Measurements from ENCODE around the gene NR4A1.

Gene NR4A1

DNA sequence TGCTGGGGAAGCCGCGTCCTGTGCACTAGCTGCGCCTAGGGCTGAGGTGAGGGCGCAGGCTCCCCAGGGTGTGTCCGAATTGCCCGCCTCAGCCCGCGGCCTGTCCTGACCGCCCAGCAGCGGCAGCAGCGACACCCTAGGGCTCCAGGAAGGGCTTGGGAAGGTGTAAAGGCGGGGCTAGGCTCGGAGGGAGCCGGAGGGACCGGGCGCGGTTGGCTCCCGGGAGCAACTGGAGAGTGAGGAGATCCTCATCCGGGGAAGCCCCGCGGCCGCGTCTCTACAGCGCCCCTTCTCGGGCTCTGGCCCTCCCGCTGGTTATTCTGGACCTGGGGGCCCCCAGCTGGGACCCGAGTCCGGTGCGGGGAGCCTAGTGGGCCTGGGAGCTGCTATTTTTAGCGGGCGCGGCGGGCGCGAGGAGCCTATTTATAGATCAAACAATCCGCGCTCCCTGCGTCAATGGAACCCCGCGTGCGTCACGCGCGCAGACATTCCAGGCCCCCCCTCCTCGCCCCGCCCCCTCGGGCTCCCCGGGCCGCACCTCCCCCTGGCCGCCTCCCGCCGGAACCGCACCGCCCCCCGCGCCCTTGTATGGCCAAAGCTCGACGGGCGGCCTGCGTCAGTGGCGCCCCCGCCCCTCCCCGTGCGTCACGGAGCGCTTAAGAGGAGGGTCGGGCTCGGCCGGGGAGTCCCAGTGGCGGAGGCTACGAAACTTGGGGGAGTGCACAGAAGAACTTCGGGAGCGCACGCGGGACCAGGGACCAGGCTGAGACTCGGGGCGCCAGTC lies at the start of gene NR4A1:
TSS of gene NR4A1 (plus strand) at position 685 of the 784 bp plus-strand sequence. CDS start 2,887 bp downstream, outside the sequence.
- H3K27me3 ChIP-seq (ENCODE audit: control insufficient read depth in 2 of 2, insufficient read depth in 2 of 2, low read length in 2 of 2), result no peaks in the 10 kb centered on the region
- H3K9ac ChIP-seq (ENCODE audit: low read depth in 1 of 2, low read length in 2 of 2), result peak within 1 kb of the TSS; percentile 97 to 98
- peak within 1 kb of the TSS; percentile 66 to 88 for H3K4me3 ChIP-seq (ENCODE audit: low read length in 2 of 2)
- H3K27ac ChIP-seq (ENCODE audit: low read depth in 2 of 2, low read length in 2 of 2), result peak within 1 kb of the TSS; percentile 93 to 96
- peaks cover 32 to 38% of the 10 kb centered on the region in 2 donors for H3K4me1 ChIP-seq (ENCODE audit: control insufficient read depth in 2 of 2, insufficient read depth in 2 of 2, low read length in 2 of 2)
- H3K9me3 ChIP-seq (ENCODE audit: control insufficient read depth in 2 of 2, low read length in 2 of 2), result no peaks in the 10 kb centered on the region
- peaks cover 0 to 8% of the 10 kb centered on the region in 2 donors for H3K36me3 ChIP-seq (ENCODE audit: control insufficient read depth in 2 of 2, insufficient read depth in 2 of 2, low read length in 2 of 2)

DNA sequence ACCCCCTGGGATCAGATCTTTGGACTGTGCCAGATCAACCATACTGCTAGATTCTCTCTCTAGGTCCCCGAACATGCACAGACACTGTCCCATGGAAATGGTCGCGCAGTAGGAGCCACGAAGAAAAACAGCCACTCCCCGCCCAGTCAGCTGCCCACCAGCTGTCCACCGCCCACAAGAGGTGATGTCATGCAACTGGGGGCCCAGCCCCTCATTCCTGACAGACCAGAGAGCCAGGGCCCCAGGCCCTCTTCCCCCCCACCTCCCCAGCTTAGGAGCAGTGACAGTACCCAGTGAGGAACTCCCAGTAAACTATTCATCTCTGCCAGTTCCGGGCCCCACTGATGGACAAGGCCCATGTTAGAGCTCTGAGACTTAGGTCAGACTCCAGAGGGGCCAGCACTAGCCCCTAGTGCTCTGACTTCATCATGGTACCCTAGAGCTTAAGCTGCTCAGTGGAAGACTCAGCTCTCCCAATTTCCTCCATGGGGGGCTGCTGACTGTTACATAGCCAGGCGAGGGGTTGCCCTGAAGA lies 48.2 kb upstream of the NR4A1 start:
- peaks cover 2 to 6% of the 10 kb centered on the region in 2 donors for H3K4me1 ChIP-seq (ENCODE audit: control insufficient read depth in 2 of 2, insufficient read depth in 2 of 2, low read length in 2 of 2)
- peaks cover 6 to 13% of the 10 kb centered on the region in 2 donors for H3K36me3 ChIP-seq (ENCODE audit: control insufficient read depth in 2 of 2, insufficient read depth in 2 of 2, low read length in 2 of 2)
- no peak overlapping the region for H3K27ac ChIP-seq (ENCODE audit: low read depth in 2 of 2, low read length in 2 of 2)
- H3K9me3 ChIP-seq (ENCODE audit: control insufficient read depth in 2 of 2, low read length in 2 of 2), result no peaks in the 10 kb centered on the region
- H3K4me3 ChIP-seq (ENCODE audit: low read length in 2 of 2), result no peak overlapping the region
- no peak overlapping the region for H3K9ac ChIP-seq (ENCODE audit: low read depth in 1 of 2, low read length in 2 of 2)
- peaks cover 8 to 13% of the 10 kb centered on the region in 2 donors for H3K27me3 ChIP-seq (ENCODE audit: control insufficient read depth in 2 of 2, insufficient read depth in 2 of 2, low read length in 2 of 2)

DNA sequence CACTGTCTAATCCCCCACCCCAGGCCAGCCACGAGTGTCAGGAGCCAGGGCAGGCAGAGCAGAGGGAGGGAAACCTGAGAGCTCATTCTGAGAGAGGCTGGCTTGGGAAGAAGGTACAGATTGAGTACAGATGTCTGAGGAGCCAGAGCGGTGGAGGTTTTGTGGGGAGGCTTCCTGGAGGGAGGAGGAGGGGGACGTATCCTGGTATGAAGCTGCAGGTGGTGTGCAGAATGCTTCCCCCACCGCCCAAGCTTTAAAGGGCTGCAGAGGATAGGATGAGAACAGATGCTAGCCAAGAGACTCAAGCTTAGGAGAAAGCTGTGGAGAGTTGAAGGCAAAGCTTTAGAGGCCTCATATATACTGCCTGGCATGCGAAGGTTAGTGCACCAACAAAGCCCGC lies 47.7 kb upstream of the NR4A1 start:
- Histone ChIP-seq H3K4me1 (ENCODE audit: control insufficient read depth in 2 of 2, insufficient read depth in 2 of 2, low read length in 2 of 2) (peaks cover 5 to 6% of the 10 kb centered on the region in 2 donors), H3K36me3 (ENCODE audit: control insufficient read depth in 2 of 2, insufficient read depth in 2 of 2, low read length in 2 of 2) (peaks cover 4 to 10% of the 10 kb centered on the region in 2 donors), H3K9ac (ENCODE audit: low read depth in 1 of 2, low read length in 2 of 2) (no peak overlapping the region), H3K27ac (ENCODE audit: low read depth in 2 of 2, low read length in 2 of 2) (no peak overlapping the region), H3K9me3 (ENCODE audit: control insufficient read depth in 2 of 2, low read length in 2 of 2) (no peaks in the 10 kb centered on the region), H3K4me3 (ENCODE audit: low read length in 2 of 2) (no peak overlapping the region), H3K27me3 (ENCODE audit: control insufficient read depth in 2 of 2, insufficient read depth in 2 of 2, low read length in 2 of 2) (peaks cover 8 to 13% of the 10 kb centered on the region in 2 donors)

DNA sequence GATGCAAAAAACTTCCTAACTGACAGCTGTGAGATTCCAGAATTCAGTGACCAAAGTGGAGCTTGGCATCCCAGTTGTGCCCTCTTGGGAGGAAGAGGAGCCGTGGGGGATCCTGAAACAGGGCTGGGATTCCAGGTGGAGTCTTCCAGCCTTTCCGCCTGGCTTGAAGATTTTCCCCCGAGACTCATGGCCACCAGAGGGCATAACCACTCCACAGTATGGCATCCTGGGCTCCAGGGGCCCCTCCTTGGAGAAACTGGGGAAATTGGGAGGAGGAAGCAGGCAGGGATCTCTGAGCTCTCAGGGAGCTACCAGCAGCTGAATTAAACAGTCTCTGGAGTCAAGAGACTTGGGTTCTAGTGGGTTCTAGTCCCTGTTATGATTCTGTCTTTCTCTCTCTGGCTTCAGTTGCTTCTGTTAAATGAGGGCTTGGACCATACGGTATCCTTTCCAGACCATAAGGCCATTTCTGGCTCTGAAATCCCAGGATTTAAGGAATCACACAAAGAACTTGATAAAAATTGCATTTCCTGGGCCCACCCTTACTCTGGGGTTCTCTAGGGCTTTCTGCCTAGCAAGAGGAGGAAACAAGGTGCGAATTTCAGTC lies 47.1 kb upstream of the NR4A1 start:
- Histone ChIP-seq H3K9ac (ENCODE audit: low read depth in 1 of 2, low read length in 2 of 2) (no peak overlapping the region), H3K4me1 (ENCODE audit: control insufficient read depth in 2 of 2, insufficient read depth in 2 of 2, low read length in 2 of 2) (peaks cover 6 to 10% of the 10 kb centered on the region in 2 donors), H3K4me3 (ENCODE audit: low read length in 2 of 2) (no peak overlapping the region), H3K27me3 (ENCODE audit: control insufficient read depth in 2 of 2, insufficient read depth in 2 of 2, low read length in 2 of 2) (peaks cover 8 to 13% of the 10 kb centered on the region in 2 donors), H3K36me3 (ENCODE audit: control insufficient read depth in 2 of 2, insufficient read depth in 2 of 2, low read length in 2 of 2) (peaks cover 4 to 8% of the 10 kb centered on the region in 2 donors), H3K9me3 (ENCODE audit: control insufficient read depth in 2 of 2, low read length in 2 of 2) (no peaks in the 10 kb centered on the region), H3K27ac (ENCODE audit: low read depth in 2 of 2, low read length in 2 of 2) (no peak overlapping the region)

DNA sequence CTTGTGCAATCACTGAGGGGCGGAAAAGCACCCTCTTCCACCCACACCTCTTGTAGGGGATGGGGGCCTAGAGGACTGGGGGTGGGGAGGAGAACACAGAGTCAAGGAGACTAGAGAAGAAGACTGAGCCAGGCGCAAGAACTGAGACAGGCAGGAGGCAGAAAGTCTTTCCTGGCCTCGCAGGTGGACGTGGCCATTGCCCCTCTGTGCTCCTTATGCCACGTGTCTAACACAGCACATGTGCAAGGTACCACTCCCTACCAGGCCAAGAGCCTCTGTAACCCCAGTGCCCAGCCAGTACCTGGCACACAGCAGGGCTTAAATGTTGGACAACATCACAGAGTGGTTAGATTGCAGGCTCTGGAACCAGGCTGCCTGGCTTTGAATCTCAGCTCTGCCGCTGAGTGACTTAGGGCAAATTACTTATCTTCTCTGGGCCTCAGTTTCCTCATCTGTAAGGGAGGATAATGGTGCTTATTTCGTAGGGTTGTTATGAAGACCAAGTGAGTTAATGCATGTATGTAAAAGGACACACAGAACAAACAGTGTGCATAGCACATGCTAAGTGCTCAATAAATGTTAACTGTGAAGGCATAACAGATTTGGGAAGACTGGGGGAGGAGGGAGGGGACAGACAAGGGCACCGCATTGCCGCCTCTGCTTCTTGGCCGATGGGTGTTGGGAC lies 45.9 kb upstream of the NR4A1 start:
- Histone ChIP-seq H3K4me1 (ENCODE audit: control insufficient read depth in 2 of 2, insufficient read depth in 2 of 2, low read length in 2 of 2) (peaks cover 6 to 15% of the 10 kb centered on the region in 2 donors), H3K27me3 (ENCODE audit: control insufficient read depth in 2 of 2, insufficient read depth in 2 of 2, low read length in 2 of 2) (peaks cover 8 to 13% of the 10 kb centered on the region in 2 donors), H3K4me3 (ENCODE audit: low read length in 2 of 2) (no peak overlapping the region), H3K9me3 (ENCODE audit: control insufficient read depth in 2 of 2, low read length in 2 of 2) (no peaks in the 10 kb centered on the region), H3K9ac (ENCODE audit: low read depth in 1 of 2, low read length in 2 of 2) (no peak overlapping the region), H3K27ac (ENCODE audit: low read depth in 2 of 2, low read length in 2 of 2) (no peak overlapping the region), H3K36me3 (ENCODE audit: control insufficient read depth in 2 of 2, insufficient read depth in 2 of 2, low read length in 2 of 2) (no peaks in the 10 kb centered on the region)

DNA sequence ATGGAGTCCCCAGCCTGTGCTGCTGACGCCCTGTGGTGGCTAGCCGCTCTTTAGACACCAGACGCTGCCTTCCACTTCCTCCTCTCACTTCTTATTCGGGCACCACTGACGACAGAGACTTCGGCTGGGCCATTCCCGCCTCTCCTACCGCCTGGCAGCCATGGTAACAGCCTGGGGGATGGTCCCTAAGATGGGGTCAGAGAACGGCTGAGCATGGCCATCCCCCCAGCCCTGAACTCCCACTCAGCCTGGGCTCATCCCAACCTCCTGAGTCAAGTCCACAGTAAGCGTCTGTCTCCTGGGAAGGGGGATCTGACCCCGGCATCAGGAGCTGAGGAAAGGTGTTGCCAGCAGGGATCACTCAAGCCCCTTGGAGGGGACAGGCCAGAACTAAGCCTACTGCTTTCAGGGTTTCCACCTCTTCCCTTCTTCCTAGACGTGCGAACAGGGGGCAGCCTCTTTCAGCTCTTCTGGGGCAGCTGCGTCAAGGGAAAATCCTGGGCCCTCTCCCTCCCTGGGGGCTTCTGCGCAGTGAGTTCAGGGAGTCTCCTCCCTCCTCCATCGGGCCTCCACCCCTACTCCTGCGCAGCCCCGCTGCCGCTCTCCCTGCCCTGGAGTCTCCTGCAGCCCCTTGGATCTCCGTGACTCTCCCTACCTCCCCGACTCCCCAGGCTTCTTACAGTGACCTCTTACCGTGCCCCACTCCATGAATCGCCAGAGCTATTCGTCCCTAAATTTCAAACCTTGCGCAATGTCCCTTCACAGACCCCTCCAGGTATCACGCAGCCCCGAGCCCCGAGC lies 45.1 kb upstream of the NR4A1 start:
- Histone ChIP-seq H3K36me3 (ENCODE audit: control insufficient read depth in 2 of 2, insufficient read depth in 2 of 2, low read length in 2 of 2) (no peaks in the 10 kb centered on the region), H3K4me3 (ENCODE audit: low read length in 2 of 2) (peak overlapping the region in 1 of 2 donors; percentile 39), H3K9me3 (ENCODE audit: control insufficient read depth in 2 of 2, low read length in 2 of 2) (no peaks in the 10 kb centered on the region), H3K4me1 (ENCODE audit: control insufficient read depth in 2 of 2, insufficient read depth in 2 of 2, low read length in 2 of 2) (peaks cover 11 to 19% of the 10 kb centered on the region in 2 donors), H3K27me3 (ENCODE audit: control insufficient read depth in 2 of 2, insufficient read depth in 2 of 2, low read length in 2 of 2) (peaks cover 8 to 13% of the 10 kb centered on the region in 2 donors), H3K27ac (ENCODE audit: low read depth in 2 of 2, low read length in 2 of 2) (peak overlapping the region in 1 of 2 donors; percentile 4), H3K9ac (ENCODE audit: low read depth in 1 of 2, low read length in 2 of 2) (peak overlapping the region in 1 of 2 donors; percentile 33)

DNA sequence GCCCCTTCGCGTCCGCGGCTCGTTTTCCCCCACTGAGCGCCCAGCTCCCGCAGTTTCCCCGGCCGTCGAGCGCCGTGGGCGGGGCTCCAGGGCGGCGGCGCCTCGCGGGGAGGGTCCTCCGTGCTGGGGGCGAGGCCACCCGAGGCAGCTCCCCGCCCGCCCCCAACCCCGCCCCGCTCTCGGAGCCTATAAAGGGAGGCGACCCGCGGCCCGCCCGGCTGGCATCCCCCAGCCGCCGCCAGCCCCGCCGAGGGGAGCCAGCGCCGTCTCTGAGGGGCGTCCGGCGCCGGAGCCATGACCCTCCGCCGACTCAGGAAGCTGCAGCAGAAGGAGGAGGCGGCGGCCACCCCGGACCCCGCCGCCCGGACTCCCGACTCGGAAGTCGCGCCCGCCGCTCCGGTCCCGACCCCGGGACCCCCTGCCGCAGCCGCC lies 44.5 kb upstream of the NR4A1 start, which contains the start of gene TAMALIN:
TSS of gene TAMALIN (plus strand) at position 221 of the 432 bp plus-strand sequence. CDS start at position 295, 74 bp downstream.
- Histone ChIP-seq H3K4me3 (ENCODE audit: low read length in 2 of 2) (peak within 1 kb of the TSS; percentile 60 to 67), H3K9me3 (ENCODE audit: control insufficient read depth in 2 of 2, low read length in 2 of 2) (no peaks in the 10 kb centered on the region), H3K27me3 (ENCODE audit: control insufficient read depth in 2 of 2, insufficient read depth in 2 of 2, low read length in 2 of 2) (peaks cover 8 to 13% of the 10 kb centered on the region in 2 donors), H3K9ac (ENCODE audit: low read depth in 1 of 2, low read length in 2 of 2) (peak within 1 kb of the TSS; percentile 47 to 72), H3K36me3 (ENCODE audit: control insufficient read depth in 2 of 2, insufficient read depth in 2 of 2, low read length in 2 of 2) (no peaks in the 10 kb centered on the region), H3K4me1 (ENCODE audit: control insufficient read depth in 2 of 2, insufficient read depth in 2 of 2, low read length in 2 of 2) (peaks cover 11 to 21% of the 10 kb centered on the region in 2 donors), H3K27ac (ENCODE audit: low read depth in 2 of 2, low read length in 2 of 2) (peak within 1 kb of the TSS; percentile 65 to 79)

DNA sequence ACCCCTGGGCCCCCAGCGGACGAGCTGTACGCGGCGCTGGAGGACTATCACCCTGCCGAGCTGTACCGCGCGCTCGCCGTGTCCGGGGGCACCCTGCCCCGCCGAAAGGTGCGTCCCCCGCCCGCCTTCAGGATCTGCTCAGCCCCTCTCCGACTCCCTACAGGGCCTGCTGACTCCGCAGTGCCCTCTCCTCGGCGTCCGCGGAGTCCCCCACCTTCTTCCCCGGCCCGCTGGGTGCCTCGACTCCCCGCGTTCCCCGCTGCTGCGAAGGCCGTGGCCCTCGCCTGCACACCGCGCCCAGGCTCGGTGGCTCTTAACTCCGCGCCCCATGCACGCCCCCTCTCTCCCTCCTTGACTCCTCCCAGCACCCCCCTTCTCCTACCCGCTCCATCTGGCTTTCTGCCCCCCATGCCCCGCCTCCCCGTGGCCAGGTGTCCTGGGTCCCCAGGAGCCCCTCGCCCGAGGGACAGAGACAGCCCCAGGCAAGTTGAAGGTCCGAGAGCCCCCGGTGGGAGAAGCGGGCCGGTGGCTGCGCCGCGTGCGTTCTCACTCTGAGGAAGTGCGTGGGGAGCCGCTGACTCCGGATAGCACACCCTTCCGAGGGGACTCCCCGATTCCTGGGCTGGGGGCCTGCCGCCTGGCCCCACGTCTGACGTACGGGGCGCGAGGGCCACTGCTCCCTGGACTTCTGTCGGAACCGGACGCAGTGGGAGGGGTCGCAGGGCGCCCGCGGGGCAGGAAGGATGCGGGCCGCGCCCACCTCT lies 43.9 kb upstream of the NR4A1 start:
- peak overlapping the region; percentile 47 to 72 for H3K9ac ChIP-seq (ENCODE audit: low read depth in 1 of 2, low read length in 2 of 2)
- H3K4me3 ChIP-seq (ENCODE audit: low read length in 2 of 2), result peak overlapping the region; percentile 60 to 67
- peaks cover 11 to 21% of the 10 kb centered on the region in 2 donors for H3K4me1 ChIP-seq (ENCODE audit: control insufficient read depth in 2 of 2, insufficient read depth in 2 of 2, low read length in 2 of 2)
- H3K36me3 ChIP-seq (ENCODE audit: control insufficient read depth in 2 of 2, insufficient read depth in 2 of 2, low read length in 2 of 2), result no peaks in the 10 kb centered on the region
- H3K27ac ChIP-seq (ENCODE audit: low read depth in 2 of 2, low read length in 2 of 2), result peak overlapping the region; percentile 65 to 79
- H3K9me3 ChIP-seq (ENCODE audit: control insufficient read depth in 2 of 2, low read length in 2 of 2), result no peaks in the 10 kb centered on the region
- H3K27me3 ChIP-seq (ENCODE audit: control insufficient read depth in 2 of 2, insufficient read depth in 2 of 2, low read length in 2 of 2), result peaks cover 8 to 13% of the 10 kb centered on the region in 2 donors
